ENCODE measurements around the gene NKTR.

Gene NKTR

DNA sequence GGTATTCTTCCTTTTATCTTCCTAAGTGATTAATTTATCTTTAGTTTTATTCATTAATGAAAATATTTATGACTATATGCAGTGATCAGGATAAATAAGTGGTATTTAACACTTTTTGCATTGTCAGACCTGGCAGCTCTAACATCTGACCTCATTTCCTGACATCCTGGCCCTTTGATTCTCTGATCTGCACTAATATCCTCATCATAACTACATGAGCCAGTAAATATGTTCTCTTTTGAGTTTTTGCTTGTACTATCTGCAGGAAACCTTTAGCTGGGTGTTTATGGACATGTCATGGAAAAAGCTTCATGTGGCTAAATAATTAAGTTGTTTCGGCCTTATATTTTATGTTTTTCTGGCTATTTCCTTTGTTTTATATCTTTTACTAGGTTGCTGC lies 10.5 kb downstream of the NKTR start:
- TF ChIP-seq GATA1 (IDR thresholded peaks at IDR 0.05; ENCODE audit: low read depth, low read length) (no peak), POLR2A (IDR thresholded peaks at IDR 0.05; ENCODE audit: low read length) (no peak)
- no peak for DNase-seq

DNA sequence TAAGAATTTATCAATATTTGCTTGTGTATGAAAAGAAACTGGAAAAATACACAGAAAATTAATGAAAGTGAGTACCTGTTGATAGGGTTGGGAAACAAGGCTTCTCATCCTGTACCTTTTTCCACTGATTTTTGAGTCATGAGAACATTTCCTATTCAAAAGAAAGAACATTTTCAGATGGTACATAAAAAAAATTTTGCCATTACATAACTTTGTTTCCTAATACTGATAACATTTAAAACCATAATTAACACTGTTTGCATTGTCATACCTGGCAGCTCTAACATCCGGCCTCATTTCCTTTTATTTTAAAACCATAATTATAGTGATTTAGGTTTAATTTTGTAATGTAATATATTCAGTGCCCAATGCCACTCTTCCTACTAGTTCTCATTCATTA lies 11.7 kb downstream of the NKTR start:
- no peak for TF ChIP-seq POLR2A (IDR thresholded peaks at IDR 0.05; ENCODE audit: low read length)
- no peak for TF ChIP-seq GATA1 (IDR thresholded peaks at IDR 0.05; ENCODE audit: low read depth, low read length)

DNA sequence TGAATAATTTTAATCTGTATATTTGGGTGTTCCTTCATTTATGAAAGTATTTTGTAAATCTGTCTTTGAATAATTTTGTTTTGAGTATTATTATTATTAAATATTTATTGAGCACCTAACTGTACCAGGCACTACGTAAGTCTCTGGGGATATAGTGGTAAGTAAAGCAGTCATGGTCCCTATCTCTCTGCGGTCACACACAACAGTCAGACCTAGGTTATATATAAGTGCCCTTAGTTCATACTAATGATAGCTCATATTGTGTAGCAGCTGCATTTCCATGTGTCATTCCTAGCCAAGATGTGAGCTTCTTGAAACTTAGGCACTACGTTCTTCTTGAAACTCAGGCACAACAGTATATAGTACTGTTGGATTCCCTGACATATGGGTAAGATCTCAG lies 12.4 kb downstream of the NKTR start:
- no peak for DNase-seq
- TF ChIP-seq POLR2A (IDR thresholded peaks at IDR 0.05; ENCODE audit: low read length) = no peak
- TF ChIP-seq GATA1 (IDR thresholded peaks at IDR 0.05; ENCODE audit: low read depth, low read length) = no peak

More for the DNA sequence above, 11.7 kb downstream of the NKTR start:
- no peak for DNase-seq

DNA sequence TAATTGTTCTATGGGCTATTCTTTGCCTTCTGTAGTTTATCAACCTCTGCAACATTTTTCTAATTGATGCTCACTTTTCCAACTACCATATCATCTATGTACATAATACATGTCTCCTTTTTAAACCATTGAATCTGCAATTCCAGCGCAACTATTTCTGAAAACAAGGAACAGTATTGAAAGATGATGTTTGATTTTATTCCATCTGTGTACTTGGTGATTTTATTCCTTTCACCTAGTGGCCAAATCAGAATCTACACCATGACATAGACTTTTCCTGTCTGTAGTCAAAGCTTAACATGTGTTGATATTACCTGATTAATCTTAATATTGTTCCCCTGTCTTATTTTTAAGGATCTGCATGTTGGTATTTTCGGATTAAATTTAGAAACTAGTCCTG lies 13.0 kb downstream of the NKTR start:
- DNase-seq = peak; percentile 20 to 52
- TF ChIP-seq POLR2A (IDR thresholded peaks at IDR 0.05; ENCODE audit: low read length) (no peak), GATA1 (IDR thresholded peaks at IDR 0.05; ENCODE audit: low read depth, low read length) (no peak)

DNA sequence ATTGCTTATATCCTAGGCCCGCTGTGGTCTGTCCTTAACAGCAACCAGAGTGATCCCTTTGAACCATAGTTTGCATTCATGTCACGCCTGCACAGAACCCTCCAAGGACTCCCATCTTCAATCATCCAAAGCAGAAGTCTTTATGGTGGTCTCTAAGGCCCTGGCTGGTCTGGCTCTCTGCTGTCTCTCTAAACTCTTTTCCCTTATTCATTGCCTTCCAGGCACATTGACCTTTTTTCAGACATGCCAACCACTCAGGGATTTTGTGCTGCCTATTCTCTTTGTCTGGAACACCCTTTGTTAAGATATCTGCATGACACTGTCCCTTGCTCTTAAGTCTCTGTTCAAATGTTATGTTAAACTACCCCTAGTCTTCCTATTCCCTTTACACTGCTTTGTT lies 31.1 kb downstream of the NKTR start:
- no peak for TF ChIP-seq GATA1 (IDR thresholded peaks at IDR 0.05; ENCODE audit: low read depth, low read length)
- no peak for TF ChIP-seq POLR2A (IDR thresholded peaks at IDR 0.05; ENCODE audit: low read length)
- DNase-seq = no peak

DNA sequence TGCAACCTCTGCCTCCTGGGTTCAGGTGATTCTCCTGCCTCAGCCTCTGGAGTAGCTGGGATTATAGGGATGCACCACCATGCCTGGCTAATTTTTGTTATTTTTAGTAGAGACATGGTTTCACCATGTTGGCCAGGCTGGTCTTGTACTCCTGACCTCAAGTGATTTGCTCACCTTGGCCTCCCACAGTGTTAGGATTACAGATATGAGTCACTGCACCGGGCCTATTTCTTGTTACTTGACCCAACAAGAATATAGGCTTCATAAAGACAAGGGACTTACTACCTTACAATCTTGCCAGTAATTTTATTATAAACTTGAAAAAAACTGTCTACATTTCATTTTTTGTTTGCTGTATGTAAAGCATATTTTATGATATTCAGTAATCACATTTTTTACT lies 31.7 kb downstream of the NKTR start:
- TF ChIP-seq POLR2A (IDR thresholded peaks at IDR 0.05; ENCODE audit: low read length) (no peak), GATA1 (IDR thresholded peaks at IDR 0.05; ENCODE audit: low read depth, low read length) (no peak)

DNA sequence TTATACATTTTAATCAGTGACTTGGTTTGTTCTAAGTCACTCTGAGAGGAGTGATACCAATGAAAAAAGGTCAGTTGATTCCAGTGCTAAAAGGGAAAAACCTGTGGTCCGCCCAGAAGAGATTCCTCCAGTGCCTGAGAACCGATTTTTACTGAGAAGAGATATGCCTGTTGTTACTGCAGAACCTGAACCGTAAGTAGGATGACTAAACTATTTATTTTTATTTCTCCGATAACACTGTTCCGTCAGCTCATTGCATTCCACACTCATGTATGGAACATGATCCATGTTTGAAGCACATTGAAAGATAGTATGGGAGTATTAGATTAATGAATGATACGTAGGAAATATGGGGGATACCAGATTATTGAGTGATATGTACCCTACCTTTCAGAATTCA lies 33.1 kb downstream of the NKTR start:
- TF ChIP-seq GATA1 (IDR thresholded peaks at IDR 0.05; ENCODE audit: low read depth, low read length) (no peak), POLR2A (IDR thresholded peaks at IDR 0.05; ENCODE audit: low read length) (no peak)
- DNase-seq = no peak

More for the DNA sequence above, 31.7 kb downstream of the NKTR start:
- DNase-seq = no peak

DNA sequence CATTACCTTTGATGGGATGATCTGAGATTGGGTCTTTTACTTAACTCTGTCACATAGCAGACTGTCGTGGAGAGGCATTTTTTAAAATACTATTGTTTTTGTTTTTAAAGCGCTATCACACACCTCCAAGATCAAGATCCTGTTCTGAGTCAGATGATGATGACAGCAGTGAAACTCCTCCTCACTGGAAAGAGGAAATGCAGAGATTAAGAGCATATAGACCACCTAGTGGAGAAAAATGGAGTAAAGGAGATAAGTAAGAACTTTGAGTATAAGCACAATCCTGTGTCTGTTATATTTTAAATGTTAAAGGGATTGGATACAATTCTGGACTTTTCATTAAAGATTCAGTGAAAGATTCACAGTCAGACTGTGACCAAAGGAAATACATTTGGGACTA lies 34.6 kb downstream of the NKTR start:
- TF ChIP-seq GATA1 (IDR thresholded peaks at IDR 0.05; ENCODE audit: low read depth, low read length) (no peak), POLR2A (IDR thresholded peaks at IDR 0.05; ENCODE audit: low read length) (no peak)

DNA sequence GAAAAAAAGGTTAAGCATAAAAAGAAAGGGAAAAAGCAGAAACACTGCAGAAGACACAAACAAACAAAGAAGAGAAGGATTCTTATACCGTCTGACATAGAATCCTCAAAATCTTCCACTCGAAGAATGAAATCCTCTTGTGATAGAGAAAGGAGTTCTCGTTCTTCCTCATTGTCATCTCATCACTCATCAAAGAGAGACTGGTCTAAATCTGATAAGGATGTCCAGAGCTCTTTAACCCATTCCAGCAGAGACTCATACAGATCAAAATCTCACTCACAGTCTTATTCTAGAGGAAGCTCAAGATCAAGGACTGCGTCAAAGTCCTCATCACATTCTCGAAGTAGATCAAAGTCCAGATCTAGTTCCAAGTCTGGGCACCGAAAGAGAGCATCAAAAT lies 36.5 kb downstream of the NKTR start:
- TF ChIP-seq POLR2A (IDR thresholded peaks at IDR 0.05; ENCODE audit: low read length) (no peak), GATA1 (IDR thresholded peaks at IDR 0.05; ENCODE audit: low read depth, low read length) (no peak)
- DNase-seq = no peak

More for the DNA sequence above, 34.6 kb downstream of the NKTR start:
- peak; percentile 29 to 52 for DNase-seq

DNA sequence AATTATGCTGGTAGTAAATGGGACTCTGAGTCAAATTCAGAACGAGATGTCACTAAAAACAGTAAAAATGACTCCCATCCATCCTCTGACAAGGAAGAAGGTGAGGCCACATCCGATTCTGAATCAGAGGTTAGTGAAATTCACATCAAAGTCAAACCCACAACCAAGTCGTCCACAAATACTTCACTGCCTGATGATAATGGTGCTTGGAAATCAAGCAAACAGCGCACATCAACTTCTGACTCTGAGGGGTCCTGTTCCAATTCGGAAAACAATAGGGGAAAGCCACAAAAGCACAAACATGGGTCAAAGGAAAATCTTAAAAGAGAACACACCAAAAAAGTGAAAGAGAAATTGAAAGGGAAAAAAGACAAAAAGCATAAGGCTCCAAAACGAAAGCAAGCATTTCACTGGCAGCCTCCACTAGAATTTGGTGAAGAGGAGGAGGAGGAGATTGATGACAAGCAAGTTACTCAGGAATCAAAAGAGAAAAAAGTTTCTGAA lies 37.9 kb downstream of the NKTR start:
- no peak for DNase-seq
- TF ChIP-seq GATA1 (IDR thresholded peaks at IDR 0.05; ENCODE audit: low read depth, low read length) (no peak), POLR2A (IDR thresholded peaks at IDR 0.05; ENCODE audit: low read length) (no peak)

DNA sequence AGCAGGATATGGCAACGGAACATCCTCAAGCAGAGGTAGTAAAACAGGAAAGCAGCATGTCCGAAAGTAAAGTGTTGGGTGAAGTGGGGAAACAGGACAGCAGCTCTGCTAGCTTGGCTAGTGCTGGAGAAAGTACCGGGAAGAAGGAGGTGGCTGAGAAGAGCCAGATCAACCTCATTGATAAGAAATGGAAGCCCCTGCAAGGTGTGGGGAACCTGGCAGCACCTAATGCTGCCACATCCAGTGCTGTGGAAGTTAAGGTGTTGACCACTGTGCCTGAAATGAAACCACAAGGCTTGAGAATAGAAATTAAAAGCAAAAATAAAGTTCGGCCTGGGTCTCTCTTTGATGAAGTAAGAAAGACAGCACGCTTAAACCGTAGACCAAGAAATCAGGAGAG lies 38.7 kb downstream of the NKTR start:
- TF ChIP-seq GATA1 (IDR thresholded peaks at IDR 0.05; ENCODE audit: low read depth, low read length) (no peak), POLR2A (IDR thresholded peaks at IDR 0.05; ENCODE audit: low read length) (no peak)
- DNase-seq = no peak

DNA sequence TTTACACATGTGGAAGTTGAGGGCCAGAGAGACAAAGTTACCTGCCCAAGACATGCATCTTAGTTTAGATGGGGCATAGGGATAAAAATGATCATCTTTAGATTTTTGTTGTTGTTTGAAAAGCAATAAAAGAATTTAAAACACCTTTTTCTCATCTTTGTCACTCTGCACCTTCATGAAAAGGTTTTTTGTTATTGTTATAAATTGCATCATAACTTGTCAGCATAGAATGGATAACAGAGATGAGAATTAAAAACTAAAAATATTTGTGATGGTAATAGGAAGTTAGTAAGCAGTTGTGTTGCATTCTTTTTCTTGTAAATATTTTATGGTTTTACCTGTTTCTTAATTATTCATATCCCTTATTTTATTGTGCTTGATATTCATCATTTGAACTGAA lies 39.6 kb downstream of the NKTR start:
- DNase-seq = no peak
- TF ChIP-seq GATA1 (IDR thresholded peaks at IDR 0.05; ENCODE audit: low read depth, low read length) (no peak), POLR2A (IDR thresholded peaks at IDR 0.05; ENCODE audit: low read length) (no peak)

DNA sequence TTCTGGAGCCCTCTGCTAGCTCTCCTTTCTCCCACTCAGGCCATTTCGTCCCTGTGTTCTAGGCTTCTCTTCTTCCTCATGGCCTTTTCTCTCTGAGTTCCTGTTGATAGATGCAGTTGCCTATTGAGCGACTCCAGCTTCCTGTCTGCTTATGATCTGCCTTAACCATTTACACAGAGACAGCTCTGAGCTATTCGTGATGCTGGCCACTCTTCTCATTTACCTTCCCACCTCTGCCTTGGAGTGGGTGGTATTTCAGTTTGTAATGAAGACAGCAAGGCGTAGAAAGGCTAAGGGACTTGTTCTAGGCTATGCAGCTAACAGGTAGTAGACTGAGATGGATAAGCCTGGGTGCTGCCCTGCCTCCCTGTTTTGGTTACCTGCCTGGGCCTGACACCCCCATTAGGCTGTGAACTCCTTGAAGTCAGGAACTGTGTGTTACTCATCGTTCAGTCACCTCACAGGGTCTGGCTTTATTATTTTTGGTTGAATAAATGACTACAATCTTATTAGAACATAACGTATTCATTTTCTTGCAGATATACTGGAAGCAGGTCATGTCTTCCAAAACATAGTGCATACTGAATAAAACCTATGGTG lies 40.4 kb downstream of the NKTR start:
- DNase-seq = no peak
- TF ChIP-seq POLR2A (IDR thresholded peaks at IDR 0.05; ENCODE audit: low read length) (no peak), GATA1 (IDR thresholded peaks at IDR 0.05; ENCODE audit: low read depth, low read length) (no peak)

DNA sequence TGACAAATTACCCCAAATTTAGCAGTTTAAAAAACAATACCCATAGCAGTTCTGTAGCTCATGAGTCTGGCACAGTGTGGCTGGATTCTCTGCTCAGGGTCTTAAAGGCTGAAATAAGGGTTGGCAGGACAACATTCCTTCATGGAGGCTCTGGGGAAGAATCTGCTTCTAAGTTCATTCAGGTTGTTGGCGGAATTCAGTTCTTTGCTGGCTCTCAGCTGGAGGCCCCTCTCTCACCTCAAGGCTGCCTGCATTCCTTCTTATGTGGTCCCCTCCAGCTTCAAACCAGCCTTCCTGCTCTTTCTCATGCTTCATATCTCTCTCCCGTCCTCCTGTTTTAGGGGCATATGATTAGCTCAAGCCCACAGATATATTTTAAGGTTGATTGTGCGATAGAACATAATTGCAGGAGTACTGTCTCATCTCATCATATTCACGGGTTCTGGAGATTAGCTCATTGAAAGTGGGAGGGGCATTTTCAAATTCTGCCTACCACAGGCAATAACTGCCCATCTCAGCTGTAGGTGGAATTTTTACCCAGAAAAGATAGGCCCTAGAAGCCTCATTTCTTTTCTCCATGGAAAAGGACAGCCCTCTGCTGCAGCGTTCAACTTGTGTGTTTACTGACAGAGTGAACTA lies 47.5 kb downstream of the NKTR start:
- DNase-seq = no peak
- TF ChIP-seq GATA1 (IDR thresholded peaks at IDR 0.05; ENCODE audit: low read depth, low read length) = no peak
- TF ChIP-seq POLR2A (IDR thresholded peaks at IDR 0.05; ENCODE audit: low read length) = no peak

DNA sequence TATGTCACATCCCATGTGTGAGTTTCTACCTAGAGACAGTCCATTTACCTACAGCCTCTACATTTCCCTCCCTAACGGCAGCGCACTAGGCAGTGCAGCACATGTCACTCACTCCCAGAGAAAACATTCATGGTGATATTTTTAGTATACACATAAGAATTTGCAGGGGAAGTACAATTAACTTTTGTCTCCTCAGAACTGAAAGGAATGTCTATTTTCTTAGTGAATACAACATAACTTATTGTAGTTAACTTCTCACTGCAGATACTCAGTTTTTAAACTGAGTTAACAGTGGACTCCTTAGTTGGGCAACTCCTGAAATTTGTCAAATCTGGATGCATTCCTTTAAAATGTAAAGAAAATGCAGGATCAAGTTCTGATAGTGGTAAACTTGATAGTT lies 48.5 kb downstream of the NKTR start:
- DNase-seq = no peak
- TF ChIP-seq GATA1 (IDR thresholded peaks at IDR 0.05; ENCODE audit: low read depth, low read length) (no peak), POLR2A (IDR thresholded peaks at IDR 0.05; ENCODE audit: low read length) (no peak)

Measured in erythroblast (primary cell).